ENCODE measurements around the gene CTNNBL1. TPM values are rescaled to one million over a fixed set of nuclear protein-coding genes. Genes with fewer than 3 reads are reported as not detected.

CTNNBL1 gene
- total RNA-seq, 1 donor, result 19.5 TPM

- no peaks in the 10 kb centered on the region for H3K36me3 ChIP-seq (ENCODE audit: insufficient read depth, low read length)
- TF ChIP-seq, protein P1, sequence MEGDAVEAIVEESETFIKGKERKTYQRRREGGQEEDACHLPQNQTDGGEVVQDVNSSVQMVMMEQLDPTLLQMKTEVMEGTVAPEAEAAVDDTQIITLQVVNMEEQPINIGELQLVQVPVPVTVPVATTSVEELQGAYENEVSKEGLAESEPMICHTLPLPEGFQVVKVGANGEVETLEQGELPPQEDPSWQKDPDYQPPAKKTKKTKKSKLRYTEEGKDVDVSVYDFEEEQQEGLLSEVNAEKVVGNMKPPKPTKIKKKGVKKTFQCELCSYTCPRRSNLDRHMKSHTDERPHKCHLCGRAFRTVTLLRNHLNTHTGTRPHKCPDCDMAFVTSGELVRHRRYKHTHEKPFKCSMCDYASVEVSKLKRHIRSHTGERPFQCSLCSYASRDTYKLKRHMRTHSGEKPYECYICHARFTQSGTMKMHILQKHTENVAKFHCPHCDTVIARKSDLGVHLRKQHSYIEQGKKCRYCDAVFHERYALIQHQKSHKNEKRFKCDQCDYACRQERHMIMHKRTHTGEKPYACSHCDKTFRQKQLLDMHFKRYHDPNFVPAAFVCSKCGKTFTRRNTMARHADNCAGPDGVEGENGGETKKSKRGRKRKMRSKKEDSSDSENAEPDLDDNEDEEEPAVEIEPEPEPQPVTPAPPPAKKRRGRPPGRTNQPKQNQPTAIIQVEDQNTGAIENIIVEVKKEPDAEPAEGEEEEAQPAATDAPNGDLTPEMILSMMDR (IDR thresholded peaks at IDR 0.05; ENCODE audit: extremely low read depth, low read depth, low read length), result no peak
- H3K9me3 ChIP-seq (ENCODE audit: low read depth, low read length), result no peaks in the 10 kb centered on the region
- no peaks in the 10 kb centered on the region for H3K4me1 ChIP-seq (ENCODE audit: insufficient read depth, low read length)
- H4K20me1 ChIP-seq (ENCODE audit: insufficient read depth, low read length), result peaks cover 2% of the 10 kb centered on the region
- H3K27me3 ChIP-seq (ENCODE audit: insufficient read depth, low read length), result no peaks in the 10 kb centered on the region
- no peak overlapping the region for H3K27ac ChIP-seq (ENCODE audit: low read depth, low read length)
- DNase-seq (ENCODE audit: insufficient read length, low spot score, missing footprints), result no peak
- H2AFZ ChIP-seq (ENCODE audit: low read length), result no peak overlapping the region
- H3K79me2 ChIP-seq (ENCODE audit: insufficient read depth, low read length), result no peaks in the 10 kb centered on the region
- no peak overlapping the region for H3K4me2 ChIP-seq (ENCODE audit: insufficient read depth, low read length)
- H3K4me3 ChIP-seq (ENCODE audit: insufficient read depth, low read length), result no peak overlapping the region
Measured at GRCh38 chr20:37801921-37802320, 108.1 kb downstream of the CTNNBL1 start.

DNA sequence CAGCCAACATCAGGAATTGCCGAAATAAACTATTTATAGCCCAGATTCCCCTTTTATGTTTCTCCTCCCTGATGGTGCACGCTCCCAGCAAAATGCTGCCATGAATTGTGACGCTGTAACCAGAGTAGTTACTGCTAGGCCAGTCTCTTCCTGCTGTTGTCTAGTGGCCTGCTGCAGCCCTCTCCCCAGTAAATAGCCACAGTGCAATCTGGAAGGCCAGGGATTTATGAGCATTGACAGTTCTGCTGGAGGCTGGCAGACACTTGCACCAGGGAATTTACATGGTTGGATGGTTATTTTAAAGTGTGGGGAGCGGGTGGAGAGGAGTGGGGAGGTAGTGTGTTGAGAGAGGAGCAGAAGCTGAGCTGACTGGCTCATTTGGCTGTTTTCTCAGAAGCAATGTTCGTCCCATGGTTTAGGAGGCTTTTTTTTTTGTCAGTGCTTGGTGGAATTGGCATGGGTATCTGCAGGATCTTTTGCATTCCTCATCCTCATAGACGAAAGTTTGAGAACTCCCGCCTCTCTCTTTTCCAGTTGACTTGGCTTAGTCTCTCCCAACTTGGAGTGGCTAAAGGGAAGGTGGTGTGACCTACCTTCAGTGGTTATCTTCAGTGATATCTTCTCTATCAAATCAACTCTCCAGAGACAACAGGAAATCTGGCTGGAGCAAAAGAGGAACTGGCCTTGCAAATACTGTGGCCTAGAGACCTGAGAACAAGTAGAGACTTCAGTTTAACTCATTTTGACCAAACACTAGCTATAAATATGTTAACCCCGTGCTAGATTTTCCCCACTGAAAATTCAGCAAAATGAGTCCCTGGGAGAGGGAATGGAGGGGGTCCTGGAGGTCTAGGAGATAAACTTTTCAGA is 109.8 kb downstream of the CTNNBL1 start:
- H3K27ac ChIP-seq (ENCODE audit: low read depth, low read length), result no peak overlapping the region
- H3K4me3 ChIP-seq (ENCODE audit: insufficient read depth, low read length), result no peak overlapping the region
- no peak overlapping the region for H2AFZ ChIP-seq (ENCODE audit: low read length)
- no peaks in the 10 kb centered on the region for H3K79me2 ChIP-seq (ENCODE audit: insufficient read depth, low read length)
- no peaks in the 10 kb centered on the region for H3K9me3 ChIP-seq (ENCODE audit: low read depth, low read length)
- no peaks in the 10 kb centered on the region for H4K20me1 ChIP-seq (ENCODE audit: insufficient read depth, low read length)
- TF ChIP-seq, protein P1 (IDR thresholded peaks at IDR 0.05; ENCODE audit: extremely low read depth, low read depth, low read length), result no peak
- H3K36me3 ChIP-seq (ENCODE audit: insufficient read depth, low read length), result no peaks in the 10 kb centered on the region
- no peaks in the 10 kb centered on the region for H3K27me3 ChIP-seq (ENCODE audit: insufficient read depth, low read length)
- no peak for DNase-seq (ENCODE audit: insufficient read length, low spot score, missing footprints)
- H3K4me1 ChIP-seq (ENCODE audit: insufficient read depth, low read length), result no peaks in the 10 kb centered on the region
- H3K4me2 ChIP-seq (ENCODE audit: insufficient read depth, low read length), result no peak overlapping the region

DNA sequence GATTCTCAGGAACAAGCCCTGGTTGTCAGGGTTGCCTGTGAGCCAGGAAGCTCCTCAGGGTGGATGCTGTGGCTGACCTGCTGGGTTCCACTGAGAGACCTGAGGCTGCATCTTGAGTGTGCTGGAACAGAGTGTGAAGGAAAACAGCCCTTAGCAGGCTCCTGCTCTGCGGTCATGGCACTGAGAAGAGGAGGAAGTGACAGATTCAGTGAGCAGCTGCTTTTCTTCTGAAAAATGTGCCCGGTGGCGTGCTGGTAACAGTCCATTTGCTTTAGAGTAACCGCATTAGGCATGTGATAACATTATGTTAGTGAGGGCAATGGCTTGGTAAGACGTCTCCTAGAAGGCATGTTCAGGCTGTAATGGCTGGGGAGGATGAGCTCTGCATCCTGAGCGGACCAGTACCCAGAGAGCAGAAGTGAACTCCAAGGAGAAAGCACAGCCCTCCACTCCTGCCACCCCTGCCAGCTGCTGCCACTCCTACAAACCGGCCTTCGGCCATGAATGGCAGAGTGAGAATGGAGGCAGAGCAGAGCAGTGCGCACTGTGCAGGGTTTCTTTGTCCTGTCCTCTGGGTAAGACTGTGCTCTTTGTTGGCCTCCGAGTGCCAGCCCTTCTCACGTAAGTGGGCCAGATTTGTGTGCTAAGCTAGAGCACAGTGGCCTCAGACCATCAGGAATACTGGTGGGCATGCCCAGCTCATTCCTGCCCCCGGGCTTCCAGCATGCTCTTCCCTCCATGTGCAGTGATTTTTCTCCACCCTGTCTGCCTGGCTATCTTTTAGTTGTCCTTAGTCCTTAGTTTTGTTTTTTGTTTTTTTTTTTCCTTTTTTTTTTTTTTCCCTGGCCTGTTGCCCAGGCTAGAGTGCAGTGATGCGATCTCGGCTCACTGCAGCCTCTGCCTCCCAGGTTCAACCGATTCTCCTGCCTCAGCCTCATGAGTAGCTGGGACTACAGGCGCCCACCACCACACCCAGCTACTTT is 111.0 kb downstream of the CTNNBL1 start:
- no peaks in the 10 kb centered on the region for H3K36me3 ChIP-seq (ENCODE audit: insufficient read depth, low read length)
- no peak for DNase-seq (ENCODE audit: insufficient read length, low spot score, missing footprints)
- no peaks in the 10 kb centered on the region for H3K27me3 ChIP-seq (ENCODE audit: insufficient read depth, low read length)
- no peak overlapping the region for H2AFZ ChIP-seq (ENCODE audit: low read length)
- TF ChIP-seq, protein P1 (IDR thresholded peaks at IDR 0.05; ENCODE audit: extremely low read depth, low read depth, low read length), result no peak
- no peak overlapping the region for H3K4me2 ChIP-seq (ENCODE audit: insufficient read depth, low read length)
- peaks cover 5% of the 10 kb centered on the region for H4K20me1 ChIP-seq (ENCODE audit: insufficient read depth, low read length)
- H3K27ac ChIP-seq (ENCODE audit: low read depth, low read length), result no peak overlapping the region
- no peaks in the 10 kb centered on the region for H3K4me1 ChIP-seq (ENCODE audit: insufficient read depth, low read length)
- no peak overlapping the region for H3K4me3 ChIP-seq (ENCODE audit: insufficient read depth, low read length)
- no peaks in the 10 kb centered on the region for H3K9me3 ChIP-seq (ENCODE audit: low read depth, low read length)
- H3K79me2 ChIP-seq (ENCODE audit: insufficient read depth, low read length), result no peaks in the 10 kb centered on the region

Measured in osteoblast (primary cell).